Peyer's patch (tissue), 4 donors: ENCODE results near the gene MYO9A.

Experiments used
- POLR2A ChIP-seq, 2 donors: fragments of 450-650 bp; IDR thresholded peaks; one replicate each; pipeline ENCODE4 v1.5.1; 2017; ENCODE audit warnings: antibody characterized with exemption in 2 of 2, mild to moderate bottlenecking in 2 of 2, moderate library complexity in 2 of 2
- TF ChIP-seq, protein P1 (sequence below), 6 experiments: fragments of 450-650 bp in 4 of 6; fragments of 200-600 bp in 2 of 6; sonication (generic) in 1 of 6; IDR thresholded peaks; one replicate each; pipeline ENCODE4 v1.5.1; 2017 to 2019; ENCODE audit warnings: antibody characterized with exemption in 6 of 6, mild to moderate bottlenecking in 3 of 6, moderate library complexity in 1 of 6

DNA sequence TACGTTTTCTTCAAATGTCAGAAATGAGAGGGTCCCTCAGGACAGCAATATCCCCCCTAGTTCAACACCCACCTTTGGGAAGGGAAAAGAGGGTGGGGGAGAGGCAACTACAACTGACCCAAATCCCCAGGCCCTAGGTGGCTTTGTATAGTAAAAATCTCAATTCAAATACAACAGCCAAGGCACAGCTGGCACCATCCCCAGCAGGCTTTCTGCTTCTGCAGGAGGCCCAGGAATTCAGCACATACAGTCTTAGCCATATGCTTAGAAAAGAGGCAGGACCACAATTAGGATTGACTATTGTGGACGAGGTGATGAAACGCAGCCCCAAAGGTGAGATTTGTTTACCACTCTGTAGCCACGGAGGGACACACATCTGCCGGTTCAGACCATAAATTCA, 291.8 kb downstream of the MYO9A start:
- TF ChIP-seq, protein P1, sequence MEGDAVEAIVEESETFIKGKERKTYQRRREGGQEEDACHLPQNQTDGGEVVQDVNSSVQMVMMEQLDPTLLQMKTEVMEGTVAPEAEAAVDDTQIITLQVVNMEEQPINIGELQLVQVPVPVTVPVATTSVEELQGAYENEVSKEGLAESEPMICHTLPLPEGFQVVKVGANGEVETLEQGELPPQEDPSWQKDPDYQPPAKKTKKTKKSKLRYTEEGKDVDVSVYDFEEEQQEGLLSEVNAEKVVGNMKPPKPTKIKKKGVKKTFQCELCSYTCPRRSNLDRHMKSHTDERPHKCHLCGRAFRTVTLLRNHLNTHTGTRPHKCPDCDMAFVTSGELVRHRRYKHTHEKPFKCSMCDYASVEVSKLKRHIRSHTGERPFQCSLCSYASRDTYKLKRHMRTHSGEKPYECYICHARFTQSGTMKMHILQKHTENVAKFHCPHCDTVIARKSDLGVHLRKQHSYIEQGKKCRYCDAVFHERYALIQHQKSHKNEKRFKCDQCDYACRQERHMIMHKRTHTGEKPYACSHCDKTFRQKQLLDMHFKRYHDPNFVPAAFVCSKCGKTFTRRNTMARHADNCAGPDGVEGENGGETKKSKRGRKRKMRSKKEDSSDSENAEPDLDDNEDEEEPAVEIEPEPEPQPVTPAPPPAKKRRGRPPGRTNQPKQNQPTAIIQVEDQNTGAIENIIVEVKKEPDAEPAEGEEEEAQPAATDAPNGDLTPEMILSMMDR (IDR thresholded peaks at IDR 0.05): no peak
- TF ChIP-seq POLR2A (IDR thresholded peaks at IDR 0.05): no peak
